Breast epithelium (tissue), 4 donors: ENCODE results near the gene CTNNA2. TPM values are rescaled to one million over a fixed set of nuclear protein-coding genes. Genes with fewer than 3 reads are reported as not detected.
"Not testable (repeated sequence)": the region's sequence is repeated elsewhere in the genome, so short reads cannot be mapped to it uniquely, and the experiment has no call there.

Experiments used
- DNase-seq, 2 donors: peaks; one replicate each; pipeline ENCODE4 v3.0.0-alpha.2; 2019; ENCODE audit warnings: low spot score in 2 of 2
- H3K27ac ChIP-seq, 2 donors: fragments of 200-600 bp; sonication (generic) in 1 of 2; one replicate each; pipeline ENCODE4 v1.5.1; 2016 to 2019; ENCODE audit warnings: mild to moderate bottlenecking in 1 of 2
- H3K27me3 ChIP-seq, 2 donors: fragments of 200-600 bp; sonication (generic) in 1 of 2; one replicate each; pipeline versions ENCODE4 v1.5.1 to v1.6.0; 2017 to 2019; ENCODE audit warnings: control low read depth in 1 of 2, mild to moderate bottlenecking in 1 of 2
- H3K36me3 ChIP-seq: fragments of 200-600 bp; one replicate; pipeline ENCODE4 v1.5.1; 2019
- H3K4me1 ChIP-seq, 2 donors: fragments of 200-600 bp; sonication (generic); one replicate each; pipeline ENCODE4 v1.5.1; 2016 to 2019; ENCODE audit warnings: control low read depth in 1 of 2
- H3K4me3 ChIP-seq, 3 donors: fragments of 200-600 bp; sonication (generic); 1 replicate in 2 of 3; 2 replicates in 1 of 3; pipeline ENCODE4 v1.5.1; 2016 to 2019; ENCODE audit warnings: mild to moderate bottlenecking in 3 of 3, moderate library complexity in 2 of 3
- H3K9me3 ChIP-seq, 2 donors: fragments of 200-600 bp; sonication (generic) in 1 of 2; one replicate each; pipeline ENCODE4 v1.5.1; 2016 to 2019; ENCODE audit warnings: control low read depth in 1 of 2
- POLR2A ChIP-seq: fragments of 450-650 bp; IDR thresholded peaks from one replicate; pipeline ENCODE4 v1.6.1; 2016; ENCODE audit warnings: antibody characterized with exemption, mild to moderate bottlenecking, moderate library complexity
- POLR2AphosphoS5 ChIP-seq, 3 donors: sonication (generic); formaldehyde crosslinking; IDR thresholded peaks; one replicate each; pipeline ENCODE4 v1.6.1; 2017; ENCODE audit warnings: antibody characterized with exemption in 3 of 3
- intact Hi-C: fragments of 100-400 bp; cut with DNase I; formaldehyde crosslinking; loops from one replicate; pipeline ENCODE4 v1.15.1; 2023; ENCODE audit warnings: low total_unique reads
- total RNA-seq, 3 donors: library from RNA; depleted of rRNA; stranded (reverse); fragments of >200 nt; gene quantifications; one replicate each; pipeline ENCODE4 v1.1.0, GENCODE V29; 2016
- TF ChIP-seq, protein P1 (sequence below), 3 donors: fragments of 450-650 bp; IDR thresholded peaks; one replicate each; pipeline ENCODE4 v1.5.1; 2016 to 2017; ENCODE audit warnings: antibody characterized with exemption in 3 of 3, mild to moderate bottlenecking in 3 of 3, moderate library complexity in 3 of 3

Gene CTNNA2
- total RNA-seq, 3 donors from 2014 or later = 0.16 TPM; not detected in 2

DNA sequence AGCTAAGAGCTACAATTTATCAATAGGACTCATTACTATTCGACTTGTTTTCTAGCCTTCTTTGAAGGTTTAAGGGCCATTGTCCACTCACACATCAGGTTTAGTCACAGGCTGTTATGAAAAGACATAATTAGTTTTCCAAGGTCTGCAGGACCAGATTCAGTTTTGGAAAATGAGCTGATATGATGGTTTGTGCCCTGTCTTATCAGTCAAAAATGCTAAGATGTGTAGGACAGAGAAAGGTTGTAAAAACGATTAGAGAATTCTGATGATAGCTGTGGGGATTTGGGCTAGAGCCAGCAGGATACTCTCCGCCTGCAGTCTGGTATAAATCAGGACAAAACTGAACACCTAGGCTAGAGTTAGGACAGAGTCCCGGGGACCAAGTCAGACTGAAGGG, 578.4 kb downstream of the CTNNA2 start:
- H3K36me3 ChIP-seq = no peaks in the 10 kb centered on the region
- no peak for DNase-seq
- H3K4me3 ChIP-seq = no peak overlapping the region
- H3K27ac ChIP-seq = no peak overlapping the region
- H3K27me3 ChIP-seq = no peaks in the 10 kb centered on the region
- H3K9me3 ChIP-seq = no peaks in the 10 kb centered on the region
- TF ChIP-seq, protein P1, sequence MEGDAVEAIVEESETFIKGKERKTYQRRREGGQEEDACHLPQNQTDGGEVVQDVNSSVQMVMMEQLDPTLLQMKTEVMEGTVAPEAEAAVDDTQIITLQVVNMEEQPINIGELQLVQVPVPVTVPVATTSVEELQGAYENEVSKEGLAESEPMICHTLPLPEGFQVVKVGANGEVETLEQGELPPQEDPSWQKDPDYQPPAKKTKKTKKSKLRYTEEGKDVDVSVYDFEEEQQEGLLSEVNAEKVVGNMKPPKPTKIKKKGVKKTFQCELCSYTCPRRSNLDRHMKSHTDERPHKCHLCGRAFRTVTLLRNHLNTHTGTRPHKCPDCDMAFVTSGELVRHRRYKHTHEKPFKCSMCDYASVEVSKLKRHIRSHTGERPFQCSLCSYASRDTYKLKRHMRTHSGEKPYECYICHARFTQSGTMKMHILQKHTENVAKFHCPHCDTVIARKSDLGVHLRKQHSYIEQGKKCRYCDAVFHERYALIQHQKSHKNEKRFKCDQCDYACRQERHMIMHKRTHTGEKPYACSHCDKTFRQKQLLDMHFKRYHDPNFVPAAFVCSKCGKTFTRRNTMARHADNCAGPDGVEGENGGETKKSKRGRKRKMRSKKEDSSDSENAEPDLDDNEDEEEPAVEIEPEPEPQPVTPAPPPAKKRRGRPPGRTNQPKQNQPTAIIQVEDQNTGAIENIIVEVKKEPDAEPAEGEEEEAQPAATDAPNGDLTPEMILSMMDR (IDR thresholded peaks at IDR 0.05) = no peak
- TF ChIP-seq POLR2AphosphoS5 (IDR thresholded peaks at IDR 0.05) (no peak), POLR2A (no peak)
- intact Hi-C loops = no loop called here
- no peaks in the 10 kb centered on the region for H3K4me1 ChIP-seq

DNA sequence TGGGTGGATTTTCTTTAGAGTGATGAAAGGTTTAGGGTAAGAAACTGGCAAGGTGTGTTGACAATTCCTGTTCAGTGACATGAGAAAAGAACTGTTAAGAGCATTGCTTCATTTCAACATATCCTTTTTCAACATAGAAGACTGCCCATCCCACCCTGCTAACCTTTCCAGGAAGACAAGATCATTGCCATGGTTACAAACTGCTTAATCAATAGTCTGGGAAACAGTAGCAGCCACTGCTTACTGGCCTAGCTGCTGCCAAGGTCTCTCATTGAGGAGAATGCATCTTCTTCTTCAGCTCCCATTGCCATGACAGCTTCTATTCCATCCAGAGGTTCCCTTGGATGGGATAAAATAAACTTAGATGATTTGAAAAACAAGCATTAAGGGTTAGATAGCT, 579.6 kb downstream of the CTNNA2 start:
- no peak overlapping the region for H3K27ac ChIP-seq
- TF ChIP-seq POLR2AphosphoS5 (IDR thresholded peaks at IDR 0.05) (no peak), POLR2A (no peak)
- TF ChIP-seq, protein P1 (IDR thresholded peaks at IDR 0.05) = no peak
- no peak for DNase-seq
- H3K4me1 ChIP-seq = no peaks in the 10 kb centered on the region
- H3K27me3 ChIP-seq = no peaks in the 10 kb centered on the region
- H3K9me3 ChIP-seq = no peaks in the 10 kb centered on the region
- no peaks in the 10 kb centered on the region for H3K36me3 ChIP-seq
- H3K4me3 ChIP-seq = no peak overlapping the region
- intact Hi-C loops = no loop called here

DNA sequence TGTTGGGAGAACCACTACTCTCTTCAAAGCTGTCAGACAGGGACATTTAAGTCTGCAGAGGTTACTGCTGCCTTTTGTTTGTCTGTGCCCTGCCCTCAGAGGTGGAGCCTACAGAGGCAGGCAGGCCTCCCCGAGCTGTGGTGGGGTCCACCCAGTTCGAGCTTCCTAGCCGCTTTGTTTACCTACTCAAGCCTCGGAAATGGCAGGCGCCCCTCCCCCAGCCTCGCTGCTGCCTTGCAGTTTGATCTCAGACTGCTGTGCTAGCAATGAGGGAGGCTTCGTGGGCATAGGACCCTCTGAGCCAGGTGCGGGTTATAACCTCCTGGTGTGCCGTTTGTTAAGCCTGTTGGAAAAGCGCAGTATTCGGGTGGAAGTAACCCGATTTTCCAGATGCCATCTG, 585.7 kb downstream of the CTNNA2 start:
- H3K4me1 ChIP-seq, H3K27ac ChIP-seq, DNase-seq, H3K4me3 ChIP-seq, H3K9me3 ChIP-seq, H3K27me3 ChIP-seq, intact Hi-C loops, H3K36me3 ChIP-seq: not testable (repeated sequence)

GRCh38 chr2:80102026-80102425, 589.2 kb downstream of the CTNNA2 start:
- no peaks in the 10 kb centered on the region for H3K4me1 ChIP-seq
- H3K27ac ChIP-seq = no peak overlapping the region
- no peak for DNase-seq
- no peaks in the 10 kb centered on the region for H3K9me3 ChIP-seq
- no peak overlapping the region for H3K4me3 ChIP-seq
- intact Hi-C loops = loop anchor here (5.0 kb wide), 1 partner anchor 435 kb away; no protein-coding TSS in a partner anchor
- H3K36me3 ChIP-seq = no peaks in the 10 kb centered on the region
- no peak for TF ChIP-seq POLR2A
- TF ChIP-seq POLR2AphosphoS5 (IDR thresholded peaks at IDR 0.05) = no peak
- TF ChIP-seq, protein P1 (IDR thresholded peaks at IDR 0.05) = no peak
- H3K27me3 ChIP-seq = no peaks in the 10 kb centered on the region

DNA sequence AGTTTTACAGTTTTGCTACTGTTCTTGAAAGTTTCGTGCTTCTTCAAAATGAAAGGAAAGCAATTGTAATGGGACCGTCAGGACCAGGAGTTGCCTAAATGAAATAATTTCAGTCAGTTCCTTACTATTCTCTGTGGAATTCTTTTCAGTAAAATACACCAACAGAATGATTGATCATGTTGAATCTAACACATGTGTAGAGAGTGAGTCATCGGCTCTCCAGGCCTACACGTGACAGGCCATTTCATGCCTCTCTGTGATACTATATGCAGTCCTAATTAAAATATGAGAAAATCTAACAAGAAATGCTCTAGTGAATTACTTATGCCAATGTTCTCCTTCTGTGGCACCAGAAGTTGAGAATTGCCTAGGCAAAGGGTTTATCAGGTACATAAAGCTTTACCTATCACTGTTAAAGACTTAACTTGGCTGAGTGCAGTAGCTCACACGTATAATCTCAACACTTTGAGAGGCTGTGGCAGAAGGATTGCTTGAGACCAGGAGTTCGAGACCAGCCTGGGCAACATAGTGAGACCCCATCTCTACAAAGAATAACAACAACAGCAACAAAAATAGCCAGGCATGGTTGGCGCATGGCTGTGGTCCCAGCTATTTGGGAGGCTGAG, 592.3 kb downstream of the CTNNA2 start:
- H3K4me1 ChIP-seq = no peaks in the 10 kb centered on the region
- H3K9me3 ChIP-seq = no peaks in the 10 kb centered on the region
- DNase-seq = no peak
- no peaks in the 10 kb centered on the region for H3K36me3 ChIP-seq
- no peaks in the 10 kb centered on the region for H3K27me3 ChIP-seq
- H3K27ac ChIP-seq = no peak overlapping the region
- TF ChIP-seq, protein P1 (IDR thresholded peaks at IDR 0.05) = no peak
- TF ChIP-seq POLR2AphosphoS5 (IDR thresholded peaks at IDR 0.05) (no peak), POLR2A (no peak)
- H3K4me3 ChIP-seq = no peak overlapping the region
- intact Hi-C loops = no loop called here

- Histone ChIP-seq H3K4me3 (no peak overlapping the region), H3K27me3 (no peaks in the 10 kb centered on the region), H3K4me1 (no peaks in the 10 kb centered on the region), H3K36me3 (no peaks in the 10 kb centered on the region), H3K27ac (no peak overlapping the region), H3K9me3 (no peaks in the 10 kb centered on the region)
- intact Hi-C loops = no loop called here
- TF ChIP-seq POLR2A (no peak), POLR2AphosphoS5 (IDR thresholded peaks at IDR 0.05) (no peak)
- no peak for DNase-seq
Observed at GRCh38 chr2:80111185-80111584, 598.3 kb downstream of the CTNNA2 start.
